ELF-1 (cell line): ENCODE measurements around the gene TIAM2.
"Not testable (repeated sequence)": the region's sequence is repeated elsewhere in the genome, so short reads cannot be mapped to it uniquely, and the experiment has no call there.

Source experiments
- DNase-seq: peaks from one replicate; pipeline ENCODE4 v3.0.0-alpha.2; 2016; ENCODE audit warnings: low read depth, low spot score

TIAM2 gene

DNA sequence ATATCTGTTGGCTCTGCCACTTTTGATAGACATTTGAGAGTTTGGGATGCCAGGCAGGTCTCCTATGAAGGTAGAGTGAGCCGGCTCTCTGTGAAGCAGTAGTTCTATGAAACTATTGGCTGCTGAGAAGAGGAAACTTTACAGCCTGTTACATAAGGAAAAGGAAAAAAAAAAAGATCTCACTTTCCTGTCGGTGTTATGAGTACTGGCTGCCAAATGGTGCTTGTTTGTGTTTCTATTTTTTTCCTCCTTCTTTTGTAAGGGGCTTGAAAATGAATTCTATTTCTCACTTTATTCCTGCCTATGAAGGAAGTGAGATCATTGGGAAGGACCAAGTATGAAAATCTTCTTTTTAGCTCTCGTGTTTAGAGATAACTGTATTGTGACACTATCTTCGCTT is 195.6 kb downstream of the TIAM2 start:
- no peak for DNase-seq

DNA sequence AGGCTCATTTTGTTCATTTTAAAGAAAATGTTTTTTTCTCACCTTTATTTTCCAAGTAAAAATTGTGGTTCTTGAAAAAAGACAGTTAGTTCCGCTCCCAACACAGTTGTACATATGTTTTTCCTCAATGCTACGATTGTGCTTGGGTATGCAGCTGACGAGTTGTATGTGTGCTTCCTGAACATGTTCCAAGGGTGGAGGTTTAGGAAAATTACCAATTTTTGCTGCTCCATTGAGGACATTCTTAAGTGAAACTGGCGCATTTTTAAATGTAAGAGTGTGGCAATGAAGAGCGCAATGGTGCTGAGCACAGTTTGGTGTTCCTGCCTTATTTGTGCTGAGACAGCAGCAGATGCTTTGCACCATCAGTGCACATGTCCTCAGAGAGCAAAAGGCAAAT is 198.4 kb downstream of the TIAM2 start:
- no peak for DNase-seq

- DNase-seq = no peak
These were observed 199.3 kb downstream of the TIAM2 start for GRCh38 chr6:155194399-155194798.

GRCh38 chr6:155195903-155196302 is 200.8 kb downstream of the TIAM2 start:
- no peak for DNase-seq

- DNase-seq = no peak
These were observed 201.8 kb downstream of the TIAM2 start for GRCh38 chr6:155196911-155197310.

GRCh38 chr6:155197932-155198331 is 202.8 kb downstream of the TIAM2 start:
- DNase-seq = no peak

GRCh38 chr6:155200012-155200411 is 204.9 kb downstream of the TIAM2 start:
- no peak for DNase-seq

DNA sequence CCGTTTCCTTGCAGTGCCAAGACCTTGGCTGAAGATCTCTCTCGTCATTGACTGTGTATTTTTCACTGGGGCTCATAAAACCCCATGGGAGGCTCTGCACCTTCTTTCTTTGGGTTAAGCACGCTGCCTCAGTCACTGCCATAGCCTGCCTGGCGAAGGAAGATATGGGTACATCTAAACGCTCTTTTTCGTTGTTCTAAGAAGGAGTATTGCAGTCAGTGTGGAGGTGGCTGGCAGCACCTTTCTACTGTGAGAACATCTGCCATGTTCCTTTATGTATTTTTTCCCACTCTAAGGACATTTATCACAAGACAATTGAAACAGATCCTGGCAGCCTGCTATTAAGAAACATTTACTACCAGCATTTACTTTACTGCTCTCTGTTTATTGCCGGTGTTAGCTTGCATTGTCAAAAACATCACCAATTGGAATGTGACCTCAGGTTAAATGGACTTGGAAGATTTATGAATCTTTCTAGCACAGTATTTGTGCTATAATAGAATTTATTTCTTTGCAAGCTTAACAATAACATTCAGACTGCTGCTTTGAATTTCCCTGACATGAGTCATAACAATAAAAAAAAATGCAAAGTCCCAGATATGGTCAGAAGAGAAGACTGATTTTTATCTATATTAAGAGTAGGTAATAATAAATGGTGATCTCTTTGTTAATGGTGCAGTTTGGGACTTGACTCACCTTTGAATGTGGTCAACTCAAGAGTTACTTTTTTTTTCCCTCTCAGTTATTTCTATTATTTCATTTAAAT is 206.5 kb downstream of the TIAM2 start:
- no peak for DNase-seq

DNA sequence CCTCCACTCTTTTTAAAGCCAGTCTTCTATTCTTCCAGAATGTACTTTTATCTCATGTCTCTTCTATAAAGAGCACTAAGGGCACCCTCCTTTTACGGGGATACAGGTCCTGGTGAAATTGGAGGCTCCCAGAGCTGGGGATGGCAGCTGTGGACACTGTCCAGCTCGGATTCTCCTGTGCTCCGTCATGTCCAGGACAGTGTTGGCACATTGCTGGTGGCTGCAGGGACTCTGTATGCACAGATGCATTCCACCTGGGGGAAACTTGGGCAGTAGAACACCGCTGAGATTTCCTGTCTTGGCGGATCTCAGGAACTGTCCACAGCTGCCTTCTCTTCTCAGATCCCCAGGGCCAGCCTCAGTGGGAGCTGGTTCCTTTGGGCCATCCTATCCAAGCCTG is 212.1 kb downstream of the TIAM2 start:
- no peak for DNase-seq

- no peak for DNase-seq
These were observed 217.0 kb downstream of the TIAM2 start for GRCh38 chr6:155212106-155212505.

- DNase-seq = no peak
These were observed 217.7 kb downstream of the TIAM2 start for GRCh38 chr6:155212616-155213380.

GRCh38 chr6:155213611-155214372 is 218.7 kb downstream of the TIAM2 start:
- DNase-seq = no peak

- no peak for DNase-seq
These were observed 220.8 kb downstream of the TIAM2 start for GRCh38 chr6:155215906-155216305.

- DNase-seq = peak; percentile 47
These were observed 221.4 kb downstream of the TIAM2 start for GRCh38 chr6:155216312-155217046.

GRCh38 chr6:155218711-155219110 is 223.6 kb downstream of the TIAM2 start:
- DNase-seq = not testable (repeated sequence)

DNA sequence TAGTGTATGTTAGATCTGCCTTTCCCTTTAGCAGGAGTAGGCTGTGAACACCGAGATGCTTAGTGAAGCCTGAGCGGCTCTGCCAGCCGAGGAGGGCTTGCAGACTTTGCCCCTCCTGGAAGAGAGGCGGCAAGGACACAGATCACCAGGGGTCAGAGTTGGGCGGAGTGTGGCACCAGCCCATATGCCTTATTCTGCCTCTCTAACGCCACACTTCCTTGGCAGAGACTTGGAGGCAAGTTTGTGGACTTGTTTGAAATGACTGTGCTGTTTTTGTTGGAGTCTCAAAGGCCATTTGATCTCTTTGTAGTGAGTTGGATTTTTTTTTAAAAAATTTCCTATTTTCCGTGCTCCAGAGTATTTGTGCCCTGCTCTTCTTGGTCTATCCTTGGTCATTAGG is 224.2 kb downstream of the TIAM2 start:
- no peak for DNase-seq

- no peak for DNase-seq
These were observed 224.8 kb downstream of the TIAM2 start for GRCh38 chr6:155219858-155220301.

- DNase-seq = no peak
These were observed 226.0 kb downstream of the TIAM2 start for GRCh38 chr6:155221086-155221485.

DNA sequence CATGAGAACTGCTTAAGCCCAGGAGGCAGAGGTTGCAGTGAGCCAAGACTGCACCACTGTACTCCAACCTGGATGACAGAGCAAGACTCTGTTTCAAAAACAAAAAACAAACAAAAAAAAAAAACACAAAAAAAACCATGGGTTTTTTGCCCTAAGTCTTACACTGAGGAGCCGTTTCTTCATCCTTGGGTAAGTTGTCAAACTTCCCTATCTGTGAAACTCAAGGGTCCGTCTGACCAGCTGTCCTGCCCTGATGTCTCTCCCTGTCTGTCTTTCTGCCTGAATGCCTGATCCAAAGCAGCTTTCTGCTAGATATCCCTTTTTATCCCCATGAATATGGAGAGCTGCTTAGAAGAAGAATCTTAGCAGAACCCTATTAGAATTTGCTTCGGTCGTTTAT is 227.4 kb downstream of the TIAM2 start:
- no peak for DNase-seq

- no peak for DNase-seq
These were observed 228.7 kb downstream of the TIAM2 start for GRCh38 chr6:155223646-155224451.

- DNase-seq = no peak
These were observed 229.5 kb downstream of the TIAM2 start for GRCh38 chr6:155224618-155225017.
